Activated CD8-positive, alpha-beta T cell treated with anti-CD3 and anti-CD28 coated beads for 36 hours (primary cell): ENCODE data around the gene TMEM168. TPM values are rescaled to one million over a fixed set of nuclear protein-coding genes. Genes with fewer than 3 reads are reported as not detected.

Source experiments
- ATAC-seq: fragments of 200-7000 bp; cut with Tn5 transposase; one replicate; pipeline ENCODE4 v1.10.0; 2021; ENCODE audit warnings: mild to moderate bottlenecking, moderate library complexity
- CTCF ChIA-PET: fragments of 350-600 bp; sonication (Branson Sonifier 250); formaldehyde crosslinking; loops from one replicate; lab custom pipeline; 2021; ENCODE audit warnings: antibody characterized with exemption; lab: Charles Lee
- POLR2A ChIA-PET: fragments of 350-600 bp; sonication (Branson Sonifier 250); formaldehyde crosslinking; loops from one replicate; lab custom pipeline; 2021; ENCODE audit warnings: antibody characterized with exemption; lab: Charles Lee
- DNase-seq: peaks from one replicate; pipeline ENCODE4 v3.0.0-alpha.2; 2020
- H3K27ac Mint-ChIP-seq: one replicate; pipeline ENCODE4 v1.8.0; 2021; ENCODE audit warnings: mild to moderate bottlenecking, mixed read lengths
- H3K27me3 Mint-ChIP-seq: one replicate; pipeline ENCODE4 v1.8.0; 2021; ENCODE audit warnings: mixed read lengths
- H3K36me3 Mint-ChIP-seq: one replicate; pipeline ENCODE4 v1.8.0; 2021; ENCODE audit warnings: low read depth, mixed read lengths
- H3K4me1 Mint-ChIP-seq: one replicate; pipeline ENCODE4 v1.8.0; 2021; ENCODE audit warnings: low read depth, mixed read lengths
- H3K4me3 Mint-ChIP-seq: one replicate; pipeline ENCODE4 v1.8.0; 2021; ENCODE audit warnings: mild to moderate bottlenecking, moderate library complexity, mixed read lengths
- H3K9me3 Mint-ChIP-seq: one replicate; pipeline ENCODE4 v1.8.0; 2021; ENCODE audit warnings: mixed read lengths
- CTCF ChIP-seq: fragments of 200-600 bp; IDR thresholded peaks from one replicate; pipeline ENCODE4 v1.8.0; 2022; ENCODE audit warnings: antibody characterized with exemption, mild to moderate bottlenecking
- intact Hi-C: fragments of 100-400 bp; cut with micrococcal nuclease; formaldehyde crosslinking; loops from one replicate; pipeline ENCODE4 v1.10.0; 2022
- total RNA-seq, 2 experiments: library from RNA; stranded (reverse); gene quantifications; one replicate each; pipeline ENCODE4 v1.2.3, GENCODE V29; 2021

The TMEM168 gene
- total RNA-seq, 2 experiments from 2014 or later: 15.2 to 15.5 TPM

DNA sequence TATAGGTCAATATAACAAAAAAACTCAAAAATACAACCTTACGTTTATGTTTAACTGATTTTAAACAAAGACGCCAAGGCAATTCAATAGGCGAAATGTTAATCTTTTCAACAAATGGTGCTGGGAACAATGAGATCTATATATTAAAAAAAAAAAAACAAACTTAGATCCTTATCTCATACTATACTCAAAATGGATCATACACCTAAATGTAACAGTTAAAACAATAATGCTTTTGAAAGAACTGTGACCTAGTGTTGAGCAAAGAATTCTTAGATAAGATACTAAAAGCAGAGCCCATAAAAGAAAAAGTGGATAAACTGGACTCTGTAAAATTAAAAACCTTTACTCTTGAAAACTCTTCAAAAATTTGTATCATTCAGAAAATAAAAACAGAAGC, 8.6 kb downstream of the TMEM168 start:
- Mint-ChIP-seq H3K4me1 (peaks cover 26% of the 10 kb centered on the region), H3K4me3 (no peak overlapping the region), H3K9me3 (no peaks in the 10 kb centered on the region), H3K27ac (no peak overlapping the region), H3K36me3 (peaks cover 37% of the 10 kb centered on the region), H3K27me3 (no peaks in the 10 kb centered on the region)
- TF ChIP-seq CTCF: no peak
- ChIA-PET CTCF (no interaction called here), POLR2A (no interaction called here)
- ATAC-seq (no peak), DNase-seq (no peak)
- intact Hi-C loops: no loop called here

GRCh38 chr7:112781110-112781509, 9.1 kb downstream of the TMEM168 start:
- no peak overlapping the region for H3K27ac Mint-ChIP-seq
- TF ChIP-seq CTCF: no peak
- H3K27me3 Mint-ChIP-seq: no peaks in the 10 kb centered on the region
- intact Hi-C loops: no loop called here
- peaks cover 35% of the 10 kb centered on the region for H3K36me3 Mint-ChIP-seq
- ATAC-seq: no peak
- ChIA-PET CTCF (no interaction called here), POLR2A (no interaction called here)
- H3K9me3 Mint-ChIP-seq: no peaks in the 10 kb centered on the region
- no peak overlapping the region for H3K4me3 Mint-ChIP-seq
- H3K4me1 Mint-ChIP-seq: peaks cover 25% of the 10 kb centered on the region
- no peak for DNase-seq

GRCh38 chr7:112779667-112780066, 10.5 kb downstream of the TMEM168 start:
- POLR2A ChIA-PET: no interaction called here
- ATAC-seq (no peak), DNase-seq (no peak)
- intact Hi-C loops: no loop called here
- CTCF ChIA-PET: interaction anchor here (0.6 kb wide), 1 partner anchor 166 kb away, joined by 3 read pairs; no protein-coding TSS in a partner anchor
- H3K27me3 Mint-ChIP-seq: no peaks in the 10 kb centered on the region
- no peaks in the 10 kb centered on the region for H3K9me3 Mint-ChIP-seq
- H3K4me1 Mint-ChIP-seq: peaks cover 25% of the 10 kb centered on the region
- no peak overlapping the region for H3K27ac Mint-ChIP-seq
- H3K36me3 Mint-ChIP-seq: peaks cover 39% of the 10 kb centered on the region
- no peak for TF ChIP-seq CTCF
- H3K4me3 Mint-ChIP-seq: no peak overlapping the region

DNA sequence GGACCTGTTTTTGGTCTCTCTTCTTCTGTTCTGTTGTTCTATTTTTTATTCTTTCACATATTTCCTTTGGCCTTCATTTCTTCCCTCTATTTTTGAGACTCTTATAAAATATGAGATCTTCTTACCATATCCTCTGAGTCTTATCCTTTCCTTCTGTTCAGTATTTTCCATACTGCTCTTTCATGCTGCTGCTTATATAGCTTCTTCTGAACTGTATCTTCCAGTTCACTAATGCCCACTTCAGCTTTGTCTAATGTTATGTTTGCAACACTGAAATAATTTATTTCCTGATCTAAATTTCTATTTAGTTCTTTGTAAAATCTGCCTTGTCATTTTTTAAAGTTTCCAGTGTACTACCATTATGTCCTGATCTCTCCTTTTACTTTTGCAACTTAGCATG, 12.8 kb downstream of the TMEM168 start:
- no peak for DNase-seq
- H3K4me1 Mint-ChIP-seq: peaks cover 18% of the 10 kb centered on the region
- no peak overlapping the region for H3K27ac Mint-ChIP-seq
- no peak overlapping the region for H3K4me3 Mint-ChIP-seq
- peaks cover 19% of the 10 kb centered on the region for H3K36me3 Mint-ChIP-seq
- ATAC-seq: no peak
- TF ChIP-seq CTCF: no peak
- ChIA-PET CTCF (no interaction called here), POLR2A (no interaction called here)
- intact Hi-C loops: no loop called here
- H3K27me3 Mint-ChIP-seq: no peaks in the 10 kb centered on the region
- no peaks in the 10 kb centered on the region for H3K9me3 Mint-ChIP-seq

- Mint-ChIP-seq H3K27ac (no peak overlapping the region), H3K9me3 (no peaks in the 10 kb centered on the region), H3K36me3 (peaks cover 16% of the 10 kb centered on the region), H3K27me3 (no peaks in the 10 kb centered on the region), H3K4me1 (no peaks in the 10 kb centered on the region), H3K4me3 (no peak overlapping the region)
- no peak for TF ChIP-seq CTCF
- ChIA-PET POLR2A (interaction anchor here (0.8 kb wide), 1 partner anchor 363 kb away, joined by 3 read pairs; no protein-coding TSS in a partner anchor), CTCF (no interaction called here)
- intact Hi-C loops: no loop called here
- DNase-seq (no peak), ATAC-seq (no peak)
These were observed 19.0 kb downstream of the TMEM168 start for GRCh38 chr7:112771166-112771565.
